Erythroblast (primary cell): ENCODE results near the gene IRX4.

Source experiments
- GATA1 ChIP-seq: IDR thresholded peaks from 2 replicates; pipeline ENCODE4 v1.6.1; 2011; ENCODE audit warnings: low read depth, mild to moderate bottlenecking, control low read depth, low read length, moderate library complexity
- POLR2A ChIP-seq: IDR thresholded peaks from 2 replicates; pipeline ENCODE4 v1.6.1; 2011; ENCODE audit warnings: mild to moderate bottlenecking, low read length

DNA sequence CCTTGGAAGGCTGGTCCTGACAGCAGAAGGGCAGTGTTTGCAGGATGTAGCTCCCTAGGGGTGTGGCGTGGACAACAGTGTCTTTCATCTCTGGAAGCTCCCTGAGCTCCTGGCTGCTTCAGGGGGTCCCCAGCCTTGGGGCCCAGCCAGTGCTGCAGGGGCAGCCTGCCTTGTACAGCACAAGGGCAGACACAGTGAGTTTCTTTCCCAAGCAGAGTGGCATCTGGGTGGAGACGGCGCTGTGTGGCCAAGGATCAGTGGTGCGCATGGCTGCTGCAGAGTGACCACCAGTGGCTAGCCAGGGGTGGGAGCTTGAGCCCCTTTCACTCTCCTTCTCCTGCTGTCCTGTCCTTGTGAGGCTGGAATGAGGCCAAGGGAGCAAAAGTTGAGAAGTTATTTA, 7.6 kb upstream of the IRX4 start:
- TF ChIP-seq POLR2A (no peak), GATA1 (no peak)
